ENCODE results near the gene SRCIN1.

The SRCIN1 gene

DNA sequence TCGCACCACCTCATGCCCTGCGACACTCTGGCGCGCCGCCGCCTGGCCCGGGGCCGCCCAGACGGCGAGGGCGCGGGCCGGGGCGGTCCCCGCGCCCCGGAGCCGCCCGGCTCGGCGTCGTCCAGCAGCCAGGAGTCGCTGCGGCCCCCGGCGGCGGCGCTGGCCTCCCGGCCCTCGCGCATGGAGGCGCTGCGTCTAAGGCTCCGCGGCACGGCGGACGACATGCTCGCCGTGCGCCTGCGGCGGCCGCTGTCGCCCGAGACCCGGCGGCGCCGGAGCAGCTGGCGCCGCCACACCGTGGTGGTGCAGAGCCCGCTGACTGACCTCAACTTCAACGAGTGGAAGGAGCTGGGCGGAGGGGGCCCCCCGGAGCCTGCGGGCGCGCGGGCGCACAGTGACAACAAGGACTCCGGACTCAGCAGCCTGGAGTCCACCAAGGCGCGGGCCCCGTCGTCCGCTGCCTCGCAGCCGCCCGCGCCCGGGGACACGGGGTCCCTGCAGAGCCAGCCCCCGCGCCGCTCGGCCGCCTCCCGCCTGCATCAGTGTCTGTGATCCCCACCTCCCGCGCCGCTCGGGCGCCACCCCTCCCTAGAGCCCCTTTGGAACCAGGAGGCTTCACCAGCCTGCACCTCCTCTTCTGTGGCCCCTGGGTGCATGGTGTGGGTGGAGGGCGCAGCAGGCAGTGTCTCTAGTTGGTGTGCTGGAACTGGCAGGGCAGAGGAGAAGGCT lies 95.2 kb downstream of the SRCIN1 start:
- 0 out of 2 replicates have a peak overlapping the region, but pooled peaks have one; percentile 35 for H3K27ac ChIP-seq
- TF ChIP-seq ZFX (IDR thresholded peaks at IDR 0.05; ENCODE audit: borderline replicate concordance), result no peak
- TF ChIP-seq, protein P1, sequence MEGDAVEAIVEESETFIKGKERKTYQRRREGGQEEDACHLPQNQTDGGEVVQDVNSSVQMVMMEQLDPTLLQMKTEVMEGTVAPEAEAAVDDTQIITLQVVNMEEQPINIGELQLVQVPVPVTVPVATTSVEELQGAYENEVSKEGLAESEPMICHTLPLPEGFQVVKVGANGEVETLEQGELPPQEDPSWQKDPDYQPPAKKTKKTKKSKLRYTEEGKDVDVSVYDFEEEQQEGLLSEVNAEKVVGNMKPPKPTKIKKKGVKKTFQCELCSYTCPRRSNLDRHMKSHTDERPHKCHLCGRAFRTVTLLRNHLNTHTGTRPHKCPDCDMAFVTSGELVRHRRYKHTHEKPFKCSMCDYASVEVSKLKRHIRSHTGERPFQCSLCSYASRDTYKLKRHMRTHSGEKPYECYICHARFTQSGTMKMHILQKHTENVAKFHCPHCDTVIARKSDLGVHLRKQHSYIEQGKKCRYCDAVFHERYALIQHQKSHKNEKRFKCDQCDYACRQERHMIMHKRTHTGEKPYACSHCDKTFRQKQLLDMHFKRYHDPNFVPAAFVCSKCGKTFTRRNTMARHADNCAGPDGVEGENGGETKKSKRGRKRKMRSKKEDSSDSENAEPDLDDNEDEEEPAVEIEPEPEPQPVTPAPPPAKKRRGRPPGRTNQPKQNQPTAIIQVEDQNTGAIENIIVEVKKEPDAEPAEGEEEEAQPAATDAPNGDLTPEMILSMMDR (IDR thresholded peaks at IDR 0.05), result peak; percentile 65

DNA sequence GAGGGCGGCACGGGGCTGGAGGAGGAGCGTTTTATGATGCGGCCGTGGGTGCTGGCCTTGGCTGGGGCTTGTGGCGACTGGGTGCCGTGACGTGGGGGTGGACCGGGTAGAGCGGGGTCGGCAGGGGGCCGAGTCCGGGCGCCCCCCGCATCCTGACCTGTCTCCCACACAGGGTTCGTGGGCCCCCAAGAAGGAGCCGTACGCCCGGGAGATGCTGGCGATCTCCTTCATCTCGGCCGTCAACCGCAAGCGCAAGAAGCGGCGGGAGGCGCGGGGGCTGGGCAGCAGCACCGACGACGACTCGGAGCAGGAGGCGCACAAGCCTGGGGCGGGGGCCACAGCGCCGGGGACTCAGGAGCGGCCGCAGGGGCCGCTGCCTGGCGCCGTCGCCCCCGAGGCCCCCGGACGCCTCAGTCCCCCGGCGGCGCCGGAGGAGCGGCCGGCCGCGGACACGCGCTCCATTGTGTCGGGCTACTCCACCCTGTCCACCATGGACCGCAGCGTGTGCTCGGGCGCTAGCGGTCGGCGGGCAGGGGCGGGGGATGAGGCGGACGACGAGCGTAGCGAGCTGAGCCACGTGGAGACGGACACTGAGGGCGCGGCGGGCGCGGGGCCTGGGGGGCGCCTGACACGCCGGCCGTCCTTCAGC lies 95.9 kb downstream of the SRCIN1 start:
- H3K27ac ChIP-seq, result 0 out of 2 replicates have a peak overlapping the region, but pooled peaks have one; percentile 35
- TF ChIP-seq, protein P1 (IDR thresholded peaks at IDR 0.05), result no peak
- no peak for TF ChIP-seq ZFX (IDR thresholded peaks at IDR 0.05; ENCODE audit: borderline replicate concordance)

DNA sequence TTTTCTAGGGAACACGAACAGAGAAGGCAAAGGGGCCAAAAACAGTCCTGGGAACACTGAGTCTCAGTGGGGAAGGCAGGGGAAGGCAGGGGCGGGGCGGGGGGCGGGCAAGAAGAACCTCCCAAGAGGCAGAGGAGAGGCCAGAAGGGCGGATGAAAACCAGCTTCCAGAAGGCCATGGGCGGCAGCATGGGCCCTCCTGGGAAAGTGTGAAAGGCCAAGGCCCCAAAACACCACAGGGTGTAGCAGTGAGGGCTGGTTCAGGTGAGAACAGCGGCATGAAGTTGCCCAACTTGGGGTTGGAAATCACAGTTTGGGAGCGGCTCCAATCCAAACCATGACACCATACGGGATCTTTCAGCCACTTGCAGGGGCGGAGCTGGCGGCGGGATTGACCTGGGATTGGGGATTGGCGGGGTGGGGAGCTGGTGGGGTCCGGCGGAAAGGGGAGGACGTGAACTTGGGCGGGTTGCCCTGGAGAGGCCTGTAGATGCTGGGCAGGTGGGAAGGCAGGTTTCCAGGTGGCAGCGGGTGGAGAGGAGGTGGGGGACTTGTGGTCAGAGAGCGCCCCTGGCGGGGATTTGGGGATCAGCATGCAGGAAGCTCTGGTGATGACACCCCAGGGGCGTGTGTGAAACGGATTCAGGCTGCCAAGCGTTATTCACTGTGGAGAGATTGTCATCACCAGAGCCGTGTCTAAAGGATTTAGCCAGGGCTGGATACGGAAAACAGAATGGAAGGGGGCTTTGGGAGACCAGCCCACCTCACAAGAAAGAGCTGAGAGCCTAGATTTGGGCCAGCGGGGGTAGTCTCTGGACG lies 96.6 kb downstream of the SRCIN1 start:
- TF ChIP-seq, protein P1 (IDR thresholded peaks at IDR 0.05), result peak; percentile 84
- TF ChIP-seq ZFX (IDR thresholded peaks at IDR 0.05; ENCODE audit: borderline replicate concordance), result no peak
- H3K27ac ChIP-seq, result 0 out of 2 replicates have a peak overlapping the region, but pooled peaks have one; percentile 35

DNA sequence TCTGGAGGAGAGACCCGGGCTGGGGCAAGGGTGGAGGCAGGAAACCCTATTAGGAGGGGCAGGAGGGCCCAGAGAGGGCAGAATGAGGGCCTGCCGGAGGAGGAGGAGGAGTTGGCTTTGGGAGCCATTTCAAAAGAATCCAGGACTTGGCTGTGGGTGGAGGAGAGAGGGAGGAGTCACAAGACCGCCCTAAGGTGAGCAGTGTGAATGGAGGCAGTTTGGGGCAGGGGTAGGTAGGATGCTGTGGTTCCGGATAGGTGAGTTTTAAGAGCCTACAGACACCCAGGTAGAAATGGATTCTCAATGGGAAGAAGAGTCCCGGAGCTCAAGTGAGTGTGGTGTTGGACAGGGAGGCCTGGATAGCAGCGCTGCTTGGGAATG lies 97.2 kb downstream of the SRCIN1 start:
- TF ChIP-seq, protein P1 (IDR thresholded peaks at IDR 0.05), result no peak
- no peak for TF ChIP-seq ZFX (IDR thresholded peaks at IDR 0.05; ENCODE audit: borderline replicate concordance)
- no peak overlapping the region for H3K27ac ChIP-seq

DNA sequence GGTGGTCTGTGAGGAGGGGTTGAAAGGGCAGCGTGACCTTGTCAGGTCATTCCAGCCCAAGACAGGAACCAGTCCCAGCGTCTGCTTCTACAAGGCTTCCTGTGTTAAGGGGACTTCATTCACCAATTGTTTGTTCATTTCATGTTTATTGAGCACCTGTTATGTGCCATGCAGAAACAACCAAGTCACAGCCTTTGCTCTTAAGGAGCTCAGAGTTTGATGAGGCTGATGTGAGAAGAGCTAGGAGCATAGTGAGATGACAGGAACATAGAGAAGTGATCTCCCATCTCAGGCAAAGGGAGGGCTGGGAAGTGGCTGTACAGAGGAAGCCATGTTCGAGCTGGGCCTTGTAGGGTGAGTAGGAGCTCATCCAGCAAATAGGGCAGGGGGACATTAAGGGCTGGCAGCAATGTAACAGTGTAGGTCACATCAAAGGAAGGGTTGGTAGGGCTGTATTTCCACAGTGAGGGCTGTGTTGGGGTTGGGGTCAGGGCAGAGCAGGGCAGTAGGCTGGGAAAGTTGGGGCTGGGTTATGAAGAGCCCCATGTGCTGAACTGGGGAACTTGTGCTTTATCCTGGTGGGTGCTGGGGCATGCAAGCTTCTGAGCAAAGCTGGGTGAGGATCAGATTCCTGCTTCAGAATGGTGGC lies 97.7 kb downstream of the SRCIN1 start:
- no peak for TF ChIP-seq ZFX (IDR thresholded peaks at IDR 0.05; ENCODE audit: borderline replicate concordance)
- TF ChIP-seq, protein P1 (IDR thresholded peaks at IDR 0.05), result no peak
- H3K27ac ChIP-seq, result no peak overlapping the region

DNA sequence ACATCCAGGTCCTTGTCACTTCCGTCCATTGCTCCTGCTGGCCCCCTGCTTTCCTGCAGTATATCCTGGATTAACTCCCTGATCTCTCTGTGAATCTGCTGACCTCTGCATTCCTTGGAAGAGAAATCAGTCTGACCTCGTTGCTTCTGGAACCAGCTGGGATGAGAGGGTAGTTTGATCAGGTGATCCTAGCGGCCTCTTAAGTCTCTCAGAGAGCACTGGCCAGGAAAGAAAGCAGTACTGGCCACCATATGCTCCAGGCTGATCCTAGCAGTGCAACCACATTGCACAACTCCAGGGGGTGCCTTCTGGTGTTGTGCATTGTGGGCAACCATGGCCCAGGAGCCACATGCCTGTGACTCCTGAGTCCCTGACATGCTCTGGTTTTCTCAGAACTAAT lies 98.3 kb downstream of the SRCIN1 start:
- TF ChIP-seq, protein P1 (IDR thresholded peaks at IDR 0.05), result no peak
- no peak for TF ChIP-seq ZFX (IDR thresholded peaks at IDR 0.05; ENCODE audit: borderline replicate concordance)
- H3K27ac ChIP-seq, result no peak overlapping the region

Measured in 22Rv1 (cell line).